ENCODE results near the gene CDC42BPA. TPM values are rescaled to one million over a fixed set of nuclear protein-coding genes. Genes with fewer than 3 reads are reported as not detected.

CDC42BPA gene
- total and polyA plus RNA-seq, 2 of the 8 experiments (the other 6 are each of a cell fraction or from before 2014, with no cell fraction given): 7.1 to 28.5 TPM

GRCh38 chr1:227140376-227140775 is 177.9 kb downstream of the CDC42BPA start:
- no peak overlapping the region for H2BK5ac ChIP-seq (ENCODE audit: low read depth, low read length)
- no peak overlapping the region for H3K14ac ChIP-seq (ENCODE audit: insufficient read length)
- H3K4me3 ChIP-seq (ENCODE audit: extremely low read depth in 1 of 4, insufficient read depth in 2 of 4, low read depth in 3 of 4, low read length in 4 of 4): no peak overlapping the region
- H4K91ac ChIP-seq (replicated peaks; ENCODE audit: insufficient read length, low read length): no peak overlapping the region
- no peaks in the 10 kb centered on the region for H4K20me1 ChIP-seq (replicated peaks in 1 of 2; ENCODE audit: control insufficient read depth in 1 of 2, insufficient read depth in 2 of 2, low read length in 2 of 2)
- ChIA-PET POLR2A (ENCODE audit: partially characterized antibody) (no interaction called here), CTCF (ENCODE audit: partially characterized antibody) (no interaction called here)
- H3K23ac ChIP-seq (ENCODE audit: insufficient read length): no peak overlapping the region
- H3K79me1 ChIP-seq (ENCODE audit: low read depth, low read length): no peaks in the 10 kb centered on the region
- H3K36me3 ChIP-seq (ENCODE audit: control insufficient read depth in 2 of 4, insufficient read depth in 4 of 4, low read length in 3 of 4): peaks cover 2 to 18% (median 4%) of the 10 kb centered on the region in 4 experiments; a peak in 5 of 8 replicates
- H3K4me1 ChIP-seq (replicated peaks in 1 of 4; ENCODE audit: control insufficient read depth in 3 of 4, insufficient read depth in 4 of 4, low read length in 3 of 4): peaks cover 0 to 5% (median 3%) of the 10 kb centered on the region in 4 experiments; a peak in 3 of 7 replicates
- no peak overlapping the region for H2BK15ac ChIP-seq (ENCODE audit: low read length)
- TF ChIP-seq MAX (IDR thresholded peaks at IDR 0.05) (no peak), TAF1 (IDR thresholded peaks at IDR 0.05; ENCODE audit: low read depth, low read length) (no peak), MAFK (IDR thresholded peaks at IDR 0.05; ENCODE audit: low read depth, low read length) (no peak), CHD1 (IDR thresholded peaks at IDR 0.05; ENCODE audit: low read depth, low read length) (no peak), TAF7 (optimal IDR thresholded peaks at IDR 0.05; ENCODE audit: borderline replicate concordance, low read depth, low read length) (no peak), CBX5 (IDR thresholded peaks at IDR 0.05; ENCODE audit: low read depth, low read length) (no peak), CEBPB (IDR thresholded peaks at IDR 0.05; ENCODE audit: low read depth, low read length) (no peak)
- no peak overlapping the region for H4K5ac ChIP-seq (ENCODE audit: insufficient read length, low read depth, low read length)
- no peaks in the 10 kb centered on the region for H3K23me2 ChIP-seq (ENCODE audit: low read depth, low read length)
- 78% methylated on average over 1 of the region's 1 CpG; no CpG with 5 or more reads in 1 of the 2 experiments for WGBS, 2 experiments (ENCODE audit: extremely low coverage in 1 of 2, insufficient coverage in 1 of 2, insufficient read length in 1 of 2, insufficient replicate concordance in 2 of 2, low coverage in 1 of 2, low lambda C conversion rate in 2 of 2, missing lambda C conversion rate in 1 of 2)
- no peak overlapping the region for H3K56ac ChIP-seq (replicated peaks; ENCODE audit: insufficient read length, low read depth, low read length)
- H3K9ac ChIP-seq (replicated peaks in 1 of 4; ENCODE audit: extremely low read depth in 1 of 4, low read depth in 3 of 4, low read length in 3 of 4): no peak overlapping the region
- no peak for FAIRE-seq
- no peak for DNase-seq (ENCODE audit: low read depth in 1 of 2, low spot score in 2 of 2)
- no peak overlapping the region for H3K4me2 ChIP-seq (ENCODE audit: insufficient read depth in 1 of 2, low read depth in 2 of 2, low read length in 2 of 2)
- no peaks in the 10 kb centered on the region for H3K9me3 ChIP-seq (ENCODE audit: insufficient read depth in 2 of 2, low read depth in 1 of 2, low read length in 1 of 2)
- no peaks in the 10 kb centered on the region for H3K79me2 ChIP-seq (ENCODE audit: control insufficient read depth in 1 of 2, insufficient read depth in 2 of 2, low read length in 2 of 2)
- no peak overlapping the region for H2BK120ac ChIP-seq (replicated peaks; ENCODE audit: low read depth, low read length)
- H4K8ac ChIP-seq (ENCODE audit: extremely low read depth, insufficient read depth, low read length): no peak overlapping the region
- H2BK20ac ChIP-seq (ENCODE audit: low read length): no peak overlapping the region
- H3K27ac ChIP-seq (ENCODE audit: low read depth, low read length): no peak overlapping the region
- H2BK12ac ChIP-seq (ENCODE audit: low read depth, low read length): no peak overlapping the region
- no peak overlapping the region for H3K4ac ChIP-seq (replicated peaks; ENCODE audit: insufficient read length, low read depth, low read length)
- H3K27me3 ChIP-seq (replicated peaks in 1 of 4; ENCODE audit: control insufficient read depth in 3 of 4, extremely low read depth in 1 of 4, insufficient read depth in 3 of 4, low read length in 3 of 4): no peaks in the 10 kb centered on the region
- no peak overlapping the region for H2AFZ ChIP-seq (ENCODE audit: low read length)
- no peak overlapping the region for H3K18ac ChIP-seq (ENCODE audit: extremely low read depth, low read length)
- no peak overlapping the region for H2AK5ac ChIP-seq (ENCODE audit: low read depth, low read length)

Measured in H1 (cell line).